ENCODE data around the gene HDAC4. TPM values are rescaled to one million over a fixed set of nuclear protein-coding genes. Genes with fewer than 3 reads are reported as not detected.
"Not testable (repeated sequence)": the region's sequence is repeated elsewhere in the genome, so short reads cannot be mapped to it uniquely, and the experiment has no call there.

The HDAC4 gene
- total and polyA plus RNA-seq, 4 donors = 6.8 to 75.5 (median 30.2) TPM

DNA sequence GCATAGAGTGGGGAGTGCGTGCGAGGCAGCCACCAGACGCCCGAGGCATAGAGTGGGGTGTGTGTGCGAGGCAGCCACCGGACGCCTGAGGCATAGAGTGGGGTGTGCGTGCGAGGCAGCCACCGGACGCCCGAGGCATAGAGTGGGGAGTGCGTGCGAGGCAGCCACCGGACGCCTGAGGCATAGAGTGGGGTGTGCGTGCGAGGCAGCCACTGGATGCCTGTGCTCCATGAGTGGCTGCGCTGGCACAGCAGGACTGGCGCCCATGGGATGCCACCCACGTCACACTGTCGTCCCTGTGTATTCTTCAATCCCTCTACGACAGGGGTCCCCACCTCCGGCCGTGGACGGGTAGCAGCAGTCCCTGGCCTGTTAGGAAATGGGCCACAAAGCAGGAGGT, 221.9 kb downstream of the HDAC4 start:
- Histone ChIP-seq H3K27me3 (ENCODE audit: control insufficient read depth in 1 of 2, insufficient read depth in 2 of 2, low read length in 1 of 2) (peaks cover 0 to 1% of the 10 kb centered on the region in 2 donors), H3K4me1 (ENCODE audit: control insufficient read depth in 1 of 2, insufficient read depth in 2 of 2, low read length in 2 of 2) (no peaks in the 10 kb centered on the region), H3K9me3 (ENCODE audit: control insufficient read depth, low read length) (peaks cover 5% of the 10 kb centered on the region), H3K36me3 (ENCODE audit: control insufficient read depth in 1 of 2, insufficient read depth in 2 of 2, low read length in 1 of 2) (peaks cover 0 to 11% of the 10 kb centered on the region in 2 donors), H3K27ac (ENCODE audit: low read depth in 1 of 2, low read length in 2 of 2) (no peak overlapping the region), H3K4me3 (ENCODE audit: low read length in 2 of 2) (no peak overlapping the region)
- 96 to 97% methylated on average over 25 to 26 of the region's 26 CpGs for WGBS, 2 donors
- ATAC-seq (ENCODE audit: low FRiP score) (no peak), DNase-seq (peak; percentile 12 to 51)
- intact Hi-C loops (cut with DNase I) = no loop called here

DNA sequence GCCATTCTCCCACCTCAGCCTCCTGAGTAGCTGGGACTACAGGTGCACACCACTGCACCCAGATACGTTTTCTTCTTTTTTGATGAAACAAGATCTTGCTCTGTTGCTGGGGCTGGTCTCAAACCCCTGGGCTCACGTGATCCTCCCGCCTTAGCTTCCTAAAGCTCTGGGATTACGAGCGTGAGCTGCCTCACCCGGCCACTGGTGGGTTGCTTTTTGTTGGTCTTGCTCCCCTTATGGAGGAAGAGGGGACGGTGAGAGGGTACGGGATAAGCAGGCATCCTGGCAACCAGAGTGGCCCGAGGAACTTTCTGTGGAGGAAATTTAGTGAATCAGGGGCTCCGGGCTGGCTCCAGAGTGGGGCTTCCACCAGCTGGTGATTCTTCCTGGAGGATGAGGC, 222.3 kb downstream of the HDAC4 start:
- H3K36me3 ChIP-seq (ENCODE audit: control insufficient read depth in 1 of 2, insufficient read depth in 2 of 2, low read length in 1 of 2) = peaks cover 0 to 11% of the 10 kb centered on the region in 2 donors
- WGBS, 2 donors = 98% methylated on average over 10 of the region's 10 CpGs

DNA sequence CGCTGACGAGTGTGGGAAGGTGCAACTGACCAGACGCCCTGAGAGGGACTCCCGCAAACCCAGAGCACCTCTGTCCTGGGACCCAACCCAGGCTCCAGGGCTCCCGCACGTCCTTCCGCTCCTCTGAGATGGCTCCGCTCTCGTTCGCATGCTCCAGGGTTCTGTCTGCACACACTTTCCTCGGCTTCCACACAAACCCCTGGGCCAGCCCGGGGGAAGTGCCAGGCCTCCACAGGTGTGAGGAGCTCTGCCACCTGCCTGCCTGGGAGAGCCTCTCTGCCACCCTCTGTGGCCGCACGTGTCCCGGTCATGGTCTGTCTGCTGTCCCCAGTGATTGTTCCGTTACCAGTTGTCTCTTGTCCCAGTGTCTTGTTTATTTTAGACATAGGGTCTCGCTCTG, 222.9 kb downstream of the HDAC4 start:
- Histone ChIP-seq H3K36me3 (ENCODE audit: control insufficient read depth in 1 of 2, insufficient read depth in 2 of 2, low read length in 1 of 2) (peaks cover 0 to 11% of the 10 kb centered on the region in 2 donors), H3K27ac (ENCODE audit: low read depth in 1 of 2, low read length in 2 of 2) (no peak overlapping the region), H3K4me3 (ENCODE audit: low read length in 2 of 2) (no peak overlapping the region), H3K27me3 (ENCODE audit: control insufficient read depth in 1 of 2, insufficient read depth in 2 of 2, low read length in 1 of 2) (peaks cover 0 to 1% of the 10 kb centered on the region in 2 donors), H3K9me3 (ENCODE audit: control insufficient read depth, low read length) (peaks cover 5% of the 10 kb centered on the region), H3K4me1 (ENCODE audit: control insufficient read depth in 1 of 2, insufficient read depth in 2 of 2, low read length in 2 of 2) (no peaks in the 10 kb centered on the region)
- ATAC-seq (ENCODE audit: low FRiP score) (no peak), DNase-seq (peak; percentile 32 to 55)
- intact Hi-C loops (cut with DNase I) = no loop called here
- 98 to 99% methylated on average over 17 of the region's 17 CpGs for WGBS, 2 donors

More for the DNA sequence above, 222.3 kb downstream of the HDAC4 start:
- no peak overlapping the region for H3K4me3 ChIP-seq (ENCODE audit: low read length in 2 of 2)
- no peak overlapping the region for H3K27ac ChIP-seq (ENCODE audit: low read depth in 1 of 2, low read length in 2 of 2)
- intact Hi-C loops (cut with DNase I) = no loop called here
- ATAC-seq (ENCODE audit: low FRiP score) (no peak), DNase-seq (peak in 1 of 2 donors; percentile 11)
- H3K27me3 ChIP-seq (ENCODE audit: control insufficient read depth in 1 of 2, insufficient read depth in 2 of 2, low read length in 1 of 2) = peaks cover 0 to 1% of the 10 kb centered on the region in 2 donors
- H3K9me3 ChIP-seq (ENCODE audit: control insufficient read depth, low read length) = peaks cover 5% of the 10 kb centered on the region
- no peaks in the 10 kb centered on the region for H3K4me1 ChIP-seq (ENCODE audit: control insufficient read depth in 1 of 2, insufficient read depth in 2 of 2, low read length in 2 of 2)

DNA sequence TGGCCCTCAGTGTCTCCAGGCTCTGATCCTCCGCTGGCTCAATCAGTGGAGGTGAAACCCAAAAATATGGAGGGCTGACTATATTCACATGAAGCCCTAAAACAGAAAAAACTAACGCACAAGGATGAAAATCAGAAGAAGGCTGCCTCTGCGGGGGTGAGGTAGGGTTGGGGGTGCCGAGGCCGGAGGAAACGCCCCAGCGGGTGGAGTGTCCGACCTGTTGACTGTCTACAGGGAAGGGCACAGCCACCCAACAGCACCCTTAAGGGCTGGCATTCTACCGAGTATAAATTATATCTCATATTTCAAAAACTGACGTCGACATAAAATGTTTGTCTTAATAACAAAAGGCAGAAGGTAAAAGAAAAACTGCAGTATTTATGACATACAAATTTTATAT, 223.5 kb downstream of the HDAC4 start:
- 97% methylated on average over 11 of the region's 11 CpGs for WGBS, 2 donors
- Histone ChIP-seq H3K27me3 (ENCODE audit: control insufficient read depth in 1 of 2, insufficient read depth in 2 of 2, low read length in 1 of 2) (peaks cover 0 to 1% of the 10 kb centered on the region in 2 donors), H3K4me3 (ENCODE audit: low read length in 2 of 2) (no peak overlapping the region), H3K27ac (ENCODE audit: low read depth in 1 of 2, low read length in 2 of 2) (no peak overlapping the region), H3K9me3 (ENCODE audit: control insufficient read depth, low read length) (peaks cover 5% of the 10 kb centered on the region), H3K4me1 (ENCODE audit: control insufficient read depth in 1 of 2, insufficient read depth in 2 of 2, low read length in 2 of 2) (no peaks in the 10 kb centered on the region), H3K36me3 (ENCODE audit: control insufficient read depth in 1 of 2, insufficient read depth in 2 of 2, low read length in 1 of 2) (peaks cover 0 to 11% of the 10 kb centered on the region in 2 donors)
- intact Hi-C loops (cut with DNase I) = no loop called here
- ATAC-seq (ENCODE audit: low FRiP score) = no peak
- peak in 1 of 2 donors; percentile 30 for DNase-seq

DNA sequence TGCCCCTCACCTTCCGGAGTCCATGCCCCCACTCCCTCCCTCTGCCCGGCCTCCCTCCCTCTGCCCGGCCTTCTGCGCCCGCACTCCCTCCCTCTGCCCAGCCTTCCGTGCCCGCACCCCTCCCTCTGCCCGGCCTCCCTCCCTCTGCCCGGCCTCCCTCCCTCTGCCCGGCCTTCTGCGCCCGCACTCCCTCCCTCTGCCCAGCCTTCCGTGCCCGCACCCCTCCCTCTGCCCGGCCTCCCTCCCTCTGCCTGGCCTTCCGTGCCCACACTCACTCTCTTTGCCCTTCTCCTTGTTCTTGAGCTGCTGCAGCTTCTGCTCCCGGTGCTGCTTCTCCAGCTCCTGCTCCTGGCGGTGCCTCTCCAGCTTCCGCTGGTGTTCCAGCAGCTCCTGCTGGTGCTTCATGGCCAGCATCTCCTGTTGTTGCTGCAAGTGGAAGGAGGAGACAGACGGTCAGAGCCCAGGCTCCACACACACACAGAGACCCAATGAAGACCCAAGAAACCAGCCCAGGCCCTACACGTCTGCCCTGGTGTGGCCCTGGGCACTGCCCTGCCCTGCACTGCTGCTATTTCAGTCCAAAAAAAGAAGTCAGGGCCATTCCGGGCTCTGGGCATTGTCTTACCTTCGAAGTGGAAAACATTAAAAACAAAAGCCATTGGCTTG, 224.5 kb downstream of the HDAC4 start:
- H3K36me3 ChIP-seq (ENCODE audit: control insufficient read depth in 1 of 2, insufficient read depth in 2 of 2, low read length in 1 of 2) = peaks cover 0 to 11% of the 10 kb centered on the region in 2 donors
- H3K27ac ChIP-seq (ENCODE audit: low read depth in 1 of 2, low read length in 2 of 2); ATAC-seq (ENCODE audit: low FRiP score); H3K9me3 ChIP-seq (ENCODE audit: control insufficient read depth, low read length); H3K4me3 ChIP-seq (ENCODE audit: low read length in 2 of 2); H3K4me1 ChIP-seq (ENCODE audit: control insufficient read depth in 1 of 2, insufficient read depth in 2 of 2, low read length in 2 of 2); intact Hi-C loops (cut with DNase I); H3K27me3 ChIP-seq (ENCODE audit: control insufficient read depth in 1 of 2, insufficient read depth in 2 of 2, low read length in 1 of 2): not testable (repeated sequence)
- 83 to 94% methylated on average over 13 to 21 of the region's 23 CpGs for WGBS, 2 donors
- DNase-seq = peak; percentile 30 to 42

DNA sequence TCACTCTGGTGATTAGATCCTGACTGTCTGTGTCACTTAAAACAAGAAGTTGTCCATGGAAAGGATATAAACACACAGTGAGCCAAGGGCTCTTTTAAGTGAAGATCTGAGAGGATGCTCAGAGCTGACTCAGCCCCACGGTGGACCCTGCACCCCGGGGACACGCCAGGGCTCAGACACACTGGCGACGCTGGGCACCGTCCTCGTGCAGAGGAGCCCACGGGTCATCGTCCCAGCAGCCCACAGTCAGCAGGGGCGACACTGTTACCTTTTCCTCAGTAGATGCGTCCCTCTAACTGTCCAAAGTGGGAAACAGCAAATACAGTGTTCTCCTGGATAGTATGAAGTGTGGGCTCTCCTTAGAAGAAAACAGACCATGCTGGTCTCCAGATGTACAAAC, 225.6 kb downstream of the HDAC4 start:
- ATAC-seq (ENCODE audit: low FRiP score) = no peak
- peaks cover 0 to 1% of the 10 kb centered on the region in 2 donors for H3K27me3 ChIP-seq (ENCODE audit: control insufficient read depth in 1 of 2, insufficient read depth in 2 of 2, low read length in 1 of 2)
- H3K4me3 ChIP-seq (ENCODE audit: low read length in 2 of 2) = no peak overlapping the region
- peak; percentile 13 to 59 for DNase-seq
- no peak overlapping the region for H3K27ac ChIP-seq (ENCODE audit: low read depth in 1 of 2, low read length in 2 of 2)
- intact Hi-C loops (cut with DNase I) = no loop called here
- no peaks in the 10 kb centered on the region for H3K4me1 ChIP-seq (ENCODE audit: control insufficient read depth in 1 of 2, insufficient read depth in 2 of 2, low read length in 2 of 2)
- 97 to 98% methylated on average over 11 of the region's 11 CpGs for WGBS, 2 donors
- peaks cover 0 to 11% of the 10 kb centered on the region in 2 donors for H3K36me3 ChIP-seq (ENCODE audit: control insufficient read depth in 1 of 2, insufficient read depth in 2 of 2, low read length in 1 of 2)
- H3K9me3 ChIP-seq (ENCODE audit: control insufficient read depth, low read length) = peaks cover 5% of the 10 kb centered on the region

DNA sequence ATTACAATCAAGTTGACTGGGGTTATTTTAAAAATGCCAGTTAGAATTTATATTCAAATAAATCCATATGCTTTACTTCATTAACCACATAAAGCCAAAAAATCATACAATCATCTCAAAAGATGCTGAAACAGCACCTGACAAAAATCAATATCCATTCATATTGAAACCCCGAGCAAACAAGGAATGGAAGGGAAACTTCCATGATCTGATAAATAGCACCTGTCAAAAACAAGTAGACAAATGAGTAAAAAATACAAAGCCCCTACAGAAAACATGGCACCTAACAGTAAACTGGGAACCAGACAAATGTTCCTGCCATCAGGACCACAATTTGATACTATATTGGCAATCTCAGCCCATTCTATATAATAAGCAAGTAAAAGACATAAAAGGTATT, 227.5 kb downstream of the HDAC4 start:
- no peak overlapping the region for H3K4me3 ChIP-seq (ENCODE audit: low read length in 2 of 2)
- DNase-seq (no peak), ATAC-seq (ENCODE audit: low FRiP score) (no peak)
- H3K4me1 ChIP-seq (ENCODE audit: control insufficient read depth in 1 of 2, insufficient read depth in 2 of 2, low read length in 2 of 2) = no peaks in the 10 kb centered on the region
- peaks cover 0 to 1% of the 10 kb centered on the region in 2 donors for H3K27me3 ChIP-seq (ENCODE audit: control insufficient read depth in 1 of 2, insufficient read depth in 2 of 2, low read length in 1 of 2)
- intact Hi-C loops (cut with DNase I) = no loop called here
- H3K9me3 ChIP-seq (ENCODE audit: control insufficient read depth, low read length) = peaks cover 5% of the 10 kb centered on the region
- no peak overlapping the region for H3K27ac ChIP-seq (ENCODE audit: low read depth in 1 of 2, low read length in 2 of 2)
- H3K36me3 ChIP-seq (ENCODE audit: control insufficient read depth in 1 of 2, insufficient read depth in 2 of 2, low read length in 1 of 2) = peaks cover 0 to 11% of the 10 kb centered on the region in 2 donors
- WGBS, 2 donors = 94 to 97% methylated on average over 1 of the region's 1 CpG

DNA sequence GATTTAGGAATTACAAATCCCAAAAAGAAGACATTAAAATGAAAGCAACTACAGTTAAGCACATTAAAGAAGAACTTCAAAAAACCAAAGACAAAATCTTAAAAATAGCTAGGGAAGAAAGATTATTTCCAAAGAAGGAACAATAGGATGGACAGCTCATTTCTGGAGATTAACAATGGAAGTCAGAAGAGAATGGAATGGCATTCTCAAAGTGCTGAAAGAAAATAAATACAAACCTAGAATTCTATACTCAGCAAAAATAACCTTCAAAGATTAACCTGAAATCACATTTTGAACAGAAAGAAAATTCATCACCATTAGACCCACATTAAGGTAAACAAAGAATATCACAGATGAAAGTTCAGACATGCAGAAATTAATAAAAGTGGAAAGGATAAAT, 229.2 kb downstream of the HDAC4 start:
- intact Hi-C loops (cut with DNase I) = no loop called here
- Histone ChIP-seq H3K27ac (ENCODE audit: low read depth in 1 of 2, low read length in 2 of 2) (no peak overlapping the region), H3K36me3 (ENCODE audit: control insufficient read depth in 1 of 2, insufficient read depth in 2 of 2, low read length in 1 of 2) (peaks cover 0 to 11% of the 10 kb centered on the region in 2 donors), H3K4me3 (ENCODE audit: low read length in 2 of 2) (no peak overlapping the region), H3K9me3 (ENCODE audit: control insufficient read depth, low read length) (peaks cover 5% of the 10 kb centered on the region), H3K27me3 (ENCODE audit: control insufficient read depth in 1 of 2, insufficient read depth in 2 of 2, low read length in 1 of 2) (peaks cover 0 to 1% of the 10 kb centered on the region in 2 donors), H3K4me1 (ENCODE audit: control insufficient read depth in 1 of 2, insufficient read depth in 2 of 2, low read length in 2 of 2) (no peaks in the 10 kb centered on the region)
- no peak for DNase-seq
- ATAC-seq (ENCODE audit: low FRiP score) = no peak

DNA sequence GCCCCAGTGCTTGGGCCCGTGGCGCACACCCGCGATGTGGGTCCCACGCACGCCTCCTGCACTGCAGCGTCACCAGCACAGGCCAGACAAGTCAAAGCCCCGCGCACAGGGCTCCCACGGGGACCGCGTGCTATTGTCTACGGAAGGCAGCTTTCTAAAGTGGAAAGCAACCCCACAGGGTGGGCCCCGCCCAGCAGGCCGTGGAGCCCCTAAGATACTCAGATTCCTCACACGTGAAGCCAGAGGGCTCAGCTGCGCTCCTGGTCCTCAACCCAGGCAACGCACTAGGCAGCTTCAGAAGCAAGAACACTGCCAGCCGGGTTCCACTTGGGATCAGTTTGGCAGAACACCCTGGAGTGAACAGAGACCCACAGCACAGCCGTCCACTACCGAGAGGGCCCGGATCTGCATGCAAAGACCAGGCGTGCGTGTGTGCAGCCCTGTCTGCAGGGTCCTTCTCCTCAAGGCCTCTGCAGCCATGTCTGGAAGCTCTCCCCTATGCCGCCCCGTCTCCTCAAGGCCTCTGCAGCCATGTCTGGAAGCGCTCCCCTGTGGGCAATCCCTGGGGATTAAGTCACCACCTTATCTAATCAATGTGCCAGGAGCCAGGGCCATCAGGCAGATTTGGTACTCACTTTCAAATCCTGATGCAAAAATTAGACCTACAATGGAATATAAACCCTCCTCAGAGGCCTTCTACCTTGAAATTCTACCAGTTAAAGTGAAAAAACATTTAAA, 231.3 kb downstream of the HDAC4 start:
- DNase-seq (peak; percentile 28 to 71), ATAC-seq (ENCODE audit: low FRiP score) (no peak)
- intact Hi-C loops (cut with DNase I) = no loop called here
- Histone ChIP-seq H3K4me1 (ENCODE audit: control insufficient read depth in 1 of 2, insufficient read depth in 2 of 2, low read length in 2 of 2) (no peaks in the 10 kb centered on the region), H3K4me3 (ENCODE audit: low read length in 2 of 2) (no peak overlapping the region), H3K27ac (ENCODE audit: low read depth in 1 of 2, low read length in 2 of 2) (no peak overlapping the region), H3K27me3 (ENCODE audit: control insufficient read depth in 1 of 2, insufficient read depth in 2 of 2, low read length in 1 of 2) (peaks cover 0 to 1% of the 10 kb centered on the region in 2 donors), H3K9me3 (ENCODE audit: control insufficient read depth, low read length) (peaks cover 2% of the 10 kb centered on the region), H3K36me3 (ENCODE audit: control insufficient read depth in 1 of 2, insufficient read depth in 2 of 2, low read length in 1 of 2) (peaks cover 0 to 2% of the 10 kb centered on the region in 2 donors)
- 94 to 96% methylated on average over 27 of the region's 27 CpGs for WGBS, 2 donors
